ENCODE results near the gene TRAPPC12. TPM values are rescaled to one million over a fixed set of nuclear protein-coding genes. Genes with fewer than 3 reads are reported as not detected.

Gene TRAPPC12
- total RNA-seq, 1 donor, result 67.0 TPM

DNA sequence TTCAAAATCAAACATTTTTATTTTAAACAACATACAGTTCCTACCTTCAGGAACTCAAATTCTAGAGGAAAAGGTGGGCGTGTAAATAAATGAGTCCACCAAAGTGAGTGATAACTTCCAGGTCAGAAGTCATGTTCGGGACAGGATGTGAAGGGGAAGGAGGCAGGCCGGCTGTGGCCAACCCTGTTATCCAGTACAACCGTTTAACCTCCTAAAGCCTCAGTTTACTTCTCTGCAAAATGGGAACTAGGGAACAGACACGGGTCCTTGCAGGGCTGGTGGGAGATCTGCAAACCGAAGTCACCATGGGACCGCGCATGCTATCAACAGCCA is 2.2 kb upstream of the TRAPPC12 start:
- H3K4me2 ChIP-seq (ENCODE audit: insufficient read depth, low read length), result peak overlapping the region; percentile 82

DNA sequence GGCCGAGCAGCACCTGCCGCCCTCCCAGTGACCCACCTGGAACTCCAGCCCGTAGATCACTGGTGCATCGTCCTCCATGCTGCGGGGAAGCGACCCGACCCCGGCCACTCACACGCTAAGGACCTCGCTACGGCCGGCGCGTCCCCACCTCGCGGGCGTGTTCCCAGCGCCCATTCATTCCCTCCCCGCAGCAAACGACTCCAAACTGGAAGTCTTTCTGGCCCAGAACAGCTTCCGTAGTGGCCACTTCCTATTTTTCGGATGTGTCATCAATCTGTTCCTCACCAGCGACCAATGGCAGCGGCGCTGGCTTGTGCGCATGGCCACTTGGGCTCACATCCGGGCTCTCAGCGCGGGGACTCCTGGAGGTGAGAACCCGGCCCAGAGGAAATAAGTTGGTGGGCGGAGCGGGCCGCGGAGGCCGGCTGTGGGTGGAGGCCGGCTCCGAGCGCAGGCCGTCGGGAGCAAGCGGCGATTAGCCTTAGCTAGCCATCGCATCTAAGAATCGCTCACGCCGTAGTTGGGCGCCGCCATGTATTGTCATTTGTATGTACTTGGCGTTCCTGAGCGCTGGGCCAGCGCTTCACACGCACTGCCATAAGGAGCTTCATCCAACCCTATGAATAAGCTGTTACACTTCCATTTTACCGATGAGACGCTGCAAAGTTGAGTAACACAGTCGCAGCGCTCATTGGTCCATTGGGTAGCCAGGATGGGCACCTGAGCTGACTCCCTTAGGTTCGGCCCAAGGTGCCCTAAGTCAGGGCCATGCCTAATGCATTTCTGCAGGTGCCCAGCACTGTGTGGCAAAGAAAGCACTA is 1.7 kb upstream of the TRAPPC12 start, which contains the start of gene EIPR1:
TSS of gene EIPR1 (minus strand) at position 207 of the 821 bp plus-strand sequence. CDS start at position 78, 129 bp downstream.
- H3K4me2 ChIP-seq (ENCODE audit: insufficient read depth, low read length), result peak within 1 kb of the TSS; percentile 82
- H3K79me2 ChIP-seq (ENCODE audit: insufficient read depth, low read length), result peaks cover 48% of the 10 kb centered on the region
- H3K36me3 ChIP-seq (ENCODE audit: insufficient read depth, low read length), result peaks cover 14% of the 10 kb centered on the region
- no peaks in the 10 kb centered on the region for H3K9me3 ChIP-seq (ENCODE audit: low read depth, low read length)
- peak; percentile 99 for DNase-seq (ENCODE audit: insufficient read length, low spot score, missing footprints)
- TF ChIP-seq, protein P1, sequence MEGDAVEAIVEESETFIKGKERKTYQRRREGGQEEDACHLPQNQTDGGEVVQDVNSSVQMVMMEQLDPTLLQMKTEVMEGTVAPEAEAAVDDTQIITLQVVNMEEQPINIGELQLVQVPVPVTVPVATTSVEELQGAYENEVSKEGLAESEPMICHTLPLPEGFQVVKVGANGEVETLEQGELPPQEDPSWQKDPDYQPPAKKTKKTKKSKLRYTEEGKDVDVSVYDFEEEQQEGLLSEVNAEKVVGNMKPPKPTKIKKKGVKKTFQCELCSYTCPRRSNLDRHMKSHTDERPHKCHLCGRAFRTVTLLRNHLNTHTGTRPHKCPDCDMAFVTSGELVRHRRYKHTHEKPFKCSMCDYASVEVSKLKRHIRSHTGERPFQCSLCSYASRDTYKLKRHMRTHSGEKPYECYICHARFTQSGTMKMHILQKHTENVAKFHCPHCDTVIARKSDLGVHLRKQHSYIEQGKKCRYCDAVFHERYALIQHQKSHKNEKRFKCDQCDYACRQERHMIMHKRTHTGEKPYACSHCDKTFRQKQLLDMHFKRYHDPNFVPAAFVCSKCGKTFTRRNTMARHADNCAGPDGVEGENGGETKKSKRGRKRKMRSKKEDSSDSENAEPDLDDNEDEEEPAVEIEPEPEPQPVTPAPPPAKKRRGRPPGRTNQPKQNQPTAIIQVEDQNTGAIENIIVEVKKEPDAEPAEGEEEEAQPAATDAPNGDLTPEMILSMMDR (IDR thresholded peaks at IDR 0.05; ENCODE audit: extremely low read depth, low read depth, low read length), result no peak
- H3K4me1 ChIP-seq (ENCODE audit: insufficient read depth, low read length), result peaks cover 23% of the 10 kb centered on the region
- H3K4me3 ChIP-seq (ENCODE audit: insufficient read depth, low read length), result peak within 1 kb of the TSS; percentile 85
- H4K20me1 ChIP-seq (ENCODE audit: insufficient read depth, low read length), result peaks cover 3% of the 10 kb centered on the region
- H3K27ac ChIP-seq (ENCODE audit: low read depth, low read length), result peak within 1 kb of the TSS; percentile 38
- H2AFZ ChIP-seq (ENCODE audit: low read length), result peak within 1 kb of the TSS; percentile 92
- H3K27me3 ChIP-seq (ENCODE audit: insufficient read depth, low read length), result no peaks in the 10 kb centered on the region

More for the DNA sequence above, 2.2 kb upstream of the TRAPPC12 start:
- Histone ChIP-seq H3K4me3 (ENCODE audit: insufficient read depth, low read length) (peak overlapping the region; percentile 85), H3K27ac (ENCODE audit: low read depth, low read length) (peak overlapping the region; percentile 38), H3K9me3 (ENCODE audit: low read depth, low read length) (no peaks in the 10 kb centered on the region), H3K36me3 (ENCODE audit: insufficient read depth, low read length) (peaks cover 14% of the 10 kb centered on the region), H3K4me1 (ENCODE audit: insufficient read depth, low read length) (peaks cover 23% of the 10 kb centered on the region), H2AFZ (ENCODE audit: low read length) (peak overlapping the region; percentile 92), H3K79me2 (ENCODE audit: insufficient read depth, low read length) (peaks cover 44% of the 10 kb centered on the region), H3K27me3 (ENCODE audit: insufficient read depth, low read length) (no peaks in the 10 kb centered on the region), H4K20me1 (ENCODE audit: insufficient read depth, low read length) (peaks cover 3% of the 10 kb centered on the region)
- DNase-seq (ENCODE audit: insufficient read length, low spot score, missing footprints), result peak; percentile 89
- TF ChIP-seq, protein P1 (IDR thresholded peaks at IDR 0.05; ENCODE audit: extremely low read depth, low read depth, low read length), result no peak

GRCh38 chr2:3379339-3379646 is 201 bp upstream of the TRAPPC12 start:
- no peak for DNase-seq (ENCODE audit: insufficient read length, low spot score, missing footprints)
- Histone ChIP-seq H2AFZ (ENCODE audit: low read length) (peak overlapping the region; percentile 92), H3K36me3 (ENCODE audit: insufficient read depth, low read length) (peaks cover 14% of the 10 kb centered on the region), H3K9me3 (ENCODE audit: low read depth, low read length) (no peaks in the 10 kb centered on the region), H3K27me3 (ENCODE audit: insufficient read depth, low read length) (no peaks in the 10 kb centered on the region), H3K4me2 (ENCODE audit: insufficient read depth, low read length) (peak overlapping the region; percentile 93), H3K27ac (ENCODE audit: low read depth, low read length) (peak overlapping the region; percentile 93), H3K4me1 (ENCODE audit: insufficient read depth, low read length) (peaks cover 23% of the 10 kb centered on the region), H4K20me1 (ENCODE audit: insufficient read depth, low read length) (peaks cover 3% of the 10 kb centered on the region), H3K79me2 (ENCODE audit: insufficient read depth, low read length) (peaks cover 60% of the 10 kb centered on the region), H3K4me3 (ENCODE audit: insufficient read depth, low read length) (peak overlapping the region; percentile 96)
- TF ChIP-seq, protein P1 (IDR thresholded peaks at IDR 0.05; ENCODE audit: extremely low read depth, low read depth, low read length), result no peak

GRCh38 chr2:3386448-3386958 is 7.0 kb downstream of the TRAPPC12 start:
- Histone ChIP-seq H3K9me3 (ENCODE audit: low read depth, low read length) (no peaks in the 10 kb centered on the region), H3K27me3 (ENCODE audit: insufficient read depth, low read length) (no peaks in the 10 kb centered on the region), H2AFZ (ENCODE audit: low read length) (no peak overlapping the region), H3K4me1 (ENCODE audit: insufficient read depth, low read length) (no peaks in the 10 kb centered on the region), H3K79me2 (ENCODE audit: insufficient read depth, low read length) (peaks cover 84% of the 10 kb centered on the region), H3K27ac (ENCODE audit: low read depth, low read length) (no peak overlapping the region), H3K4me2 (ENCODE audit: insufficient read depth, low read length) (no peak overlapping the region), H3K36me3 (ENCODE audit: insufficient read depth, low read length) (peaks cover 47% of the 10 kb centered on the region), H4K20me1 (ENCODE audit: insufficient read depth, low read length) (peaks cover 21% of the 10 kb centered on the region), H3K4me3 (ENCODE audit: insufficient read depth, low read length) (no peak overlapping the region)
- no peak for DNase-seq (ENCODE audit: insufficient read length, low spot score, missing footprints)
- TF ChIP-seq, protein P1 (IDR thresholded peaks at IDR 0.05; ENCODE audit: extremely low read depth, low read depth, low read length), result no peak
